Measurements from ENCODE around the gene ZNF391.

GRCh38 chr6:27383011-27383410 lies 5.5 kb upstream of the ZNF391 start:
- TF ChIP-seq CTCF (conservative IDR thresholded peaks at IDR 0.05; ENCODE audit: low read depth, low read length) (no peak), POLR2A (IDR thresholded peaks at IDR 0.05; ENCODE audit: low read depth, low read length) (no peak), RAD21 (IDR thresholded peaks at IDR 0.05; ENCODE audit: low read length) (no peak), CHD1 (IDR thresholded peaks at IDR 0.05; ENCODE audit: low read depth, low read length) (no peak), MAZ (IDR thresholded peaks at IDR 0.05; ENCODE audit: borderline replicate concordance, low read depth, low read length) (no peak), BHLHE40 (IDR thresholded peaks at IDR 0.05; ENCODE audit: low read depth, low read length) (no peak), RFX5 (IDR thresholded peaks at IDR 0.05; ENCODE audit: low read depth, low read length) (no peak), MAFK (IDR thresholded peaks at IDR 0.05; ENCODE audit: low read depth, low read length) (no peak), CEBPB (IDR thresholded peaks at IDR 0.05; ENCODE audit: low read depth, low read length) (no peak), MXI1 (IDR thresholded peaks at IDR 0.05; ENCODE audit: borderline replicate concordance, low read depth, low read length) (no peak), FOS (IDR thresholded peaks at IDR 0.05; ENCODE audit: low read depth, low read length) (no peak), NFE2L2 (IDR thresholded peaks at IDR 0.05; ENCODE audit: low read depth, low read length) (no peak)
- TF ChIP-seq, protein P1, sequence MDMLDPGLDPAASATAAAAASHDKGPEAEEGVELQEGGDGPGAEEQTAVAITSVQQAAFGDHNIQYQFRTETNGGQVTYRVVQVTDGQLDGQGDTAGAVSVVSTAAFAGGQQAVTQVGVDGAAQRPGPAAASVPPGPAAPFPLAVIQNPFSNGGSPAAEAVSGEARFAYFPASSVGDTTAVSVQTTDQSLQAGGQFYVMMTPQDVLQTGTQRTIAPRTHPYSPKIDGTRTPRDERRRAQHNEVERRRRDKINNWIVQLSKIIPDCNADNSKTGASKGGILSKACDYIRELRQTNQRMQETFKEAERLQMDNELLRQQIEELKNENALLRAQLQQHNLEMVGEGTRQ (IDR thresholded peaks at IDR 0.05; ENCODE audit: low read depth, low read length), result no peak
- TF ChIP-seq, protein P2, sequence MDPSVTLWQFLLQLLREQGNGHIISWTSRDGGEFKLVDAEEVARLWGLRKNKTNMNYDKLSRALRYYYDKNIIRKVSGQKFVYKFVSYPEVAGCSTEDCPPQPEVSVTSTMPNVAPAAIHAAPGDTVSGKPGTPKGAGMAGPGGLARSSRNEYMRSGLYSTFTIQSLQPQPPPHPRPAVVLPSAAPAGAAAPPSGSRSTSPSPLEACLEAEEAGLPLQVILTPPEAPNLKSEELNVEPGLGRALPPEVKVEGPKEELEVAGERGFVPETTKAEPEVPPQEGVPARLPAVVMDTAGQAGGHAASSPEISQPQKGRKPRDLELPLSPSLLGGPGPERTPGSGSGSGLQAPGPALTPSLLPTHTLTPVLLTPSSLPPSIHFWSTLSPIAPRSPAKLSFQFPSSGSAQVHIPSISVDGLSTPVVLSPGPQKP (IDR thresholded peaks at IDR 0.05; ENCODE audit: borderline replicate concordance, low read depth, low read length), result no peak
